H1 (cell line): Measurements from ENCODE around the gene CCDC63.

Experiments
- EGR1 ChIP-seq: IDR thresholded peaks from 2 replicates; pipeline ENCODE4 v1.6.1; 2011; ENCODE audit warnings: low read depth, low read length, borderline replicate concordance
- MAFK ChIP-seq: IDR thresholded peaks from 2 replicates; pipeline ENCODE4 v1.6.1; 2012; ENCODE audit warnings: low read depth, mild to moderate bottlenecking, improper control_type of control experiment, low read length
- POLR2AphosphoS5 ChIP-seq: IDR thresholded peaks from 2 replicates; pipeline ENCODE4 v1.6.1; 2011; ENCODE audit warnings: low read depth, low read length

GRCh38 chr12:110816779-110817178, 30.0 kb upstream of the CCDC63 start:
- TF ChIP-seq MAFK (no peak), EGR1 (no peak), POLR2AphosphoS5 (no peak)
